Measurements from ENCODE around the gene SLC66A1.

DNA sequence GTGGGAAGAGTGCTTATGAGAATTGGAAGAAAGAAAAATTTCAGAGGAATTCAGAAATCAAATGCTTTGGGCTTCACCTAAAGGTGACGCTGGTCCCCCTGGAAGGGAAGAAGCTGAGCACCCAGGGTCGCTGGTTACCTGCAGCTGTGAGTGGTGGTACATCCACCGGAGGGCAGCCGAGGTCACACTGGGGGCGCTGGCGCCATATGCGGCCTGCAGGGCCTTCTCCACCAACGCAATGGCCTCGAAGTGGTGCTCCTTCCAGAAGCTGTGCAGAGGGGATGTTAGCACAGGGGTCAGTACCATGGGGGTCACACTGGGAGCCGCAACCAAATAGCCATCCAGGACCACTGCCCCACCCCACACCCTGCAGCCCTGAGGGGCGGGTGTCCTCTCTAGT lies 6.2 kb upstream of the SLC66A1 start:
- TF ChIP-seq EP300 (IDR thresholded peaks at IDR 0.05) (no peak), ESRRA (IDR thresholded peaks at IDR 0.05; ENCODE audit: borderline replicate concordance, low read length) (no peak), POLR2A (IDR thresholded peaks at IDR 0.05; ENCODE audit: low read length) (no peak), FOSL2 (IDR thresholded peaks at IDR 0.05) (no peak), FOSL2 (CRISPR knock-in tag; IDR thresholded peaks at IDR 0.05) (no peak), KDM5A (IDR thresholded peaks at IDR 0.05) (no peak)
- TF ChIP-seq, protein P1, sequence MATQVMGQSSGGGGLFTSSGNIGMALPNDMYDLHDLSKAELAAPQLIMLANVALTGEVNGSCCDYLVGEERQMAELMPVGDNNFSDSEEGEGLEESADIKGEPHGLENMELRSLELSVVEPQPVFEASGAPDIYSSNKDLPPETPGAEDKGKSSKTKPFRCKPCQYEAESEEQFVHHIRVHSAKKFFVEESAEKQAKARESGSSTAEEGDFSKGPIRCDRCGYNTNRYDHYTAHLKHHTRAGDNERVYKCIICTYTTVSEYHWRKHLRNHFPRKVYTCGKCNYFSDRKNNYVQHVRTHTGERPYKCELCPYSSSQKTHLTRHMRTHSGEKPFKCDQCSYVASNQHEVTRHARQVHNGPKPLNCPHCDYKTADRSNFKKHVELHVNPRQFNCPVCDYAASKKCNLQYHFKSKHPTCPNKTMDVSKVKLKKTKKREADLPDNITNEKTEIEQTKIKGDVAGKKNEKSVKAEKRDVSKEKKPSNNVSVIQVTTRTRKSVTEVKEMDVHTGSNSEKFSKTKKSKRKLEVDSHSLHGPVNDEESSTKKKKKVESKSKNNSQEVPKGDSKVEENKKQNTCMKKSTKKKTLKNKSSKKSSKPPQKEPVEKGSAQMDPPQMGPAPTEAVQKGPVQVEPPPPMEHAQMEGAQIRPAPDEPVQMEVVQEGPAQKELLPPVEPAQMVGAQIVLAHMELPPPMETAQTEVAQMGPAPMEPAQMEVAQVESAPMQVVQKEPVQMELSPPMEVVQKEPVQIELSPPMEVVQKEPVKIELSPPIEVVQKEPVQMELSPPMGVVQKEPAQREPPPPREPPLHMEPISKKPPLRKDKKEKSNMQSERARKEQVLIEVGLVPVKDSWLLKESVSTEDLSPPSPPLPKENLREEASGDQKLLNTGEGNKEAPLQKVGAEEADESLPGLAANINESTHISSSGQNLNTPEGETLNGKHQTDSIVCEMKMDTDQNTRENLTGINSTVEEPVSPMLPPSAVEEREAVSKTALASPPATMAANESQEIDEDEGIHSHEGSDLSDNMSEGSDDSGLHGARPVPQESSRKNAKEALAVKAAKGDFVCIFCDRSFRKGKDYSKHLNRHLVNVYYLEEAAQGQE (IDR thresholded peaks at IDR 0.05) = no peak
- TF ChIP-seq, protein P2, sequence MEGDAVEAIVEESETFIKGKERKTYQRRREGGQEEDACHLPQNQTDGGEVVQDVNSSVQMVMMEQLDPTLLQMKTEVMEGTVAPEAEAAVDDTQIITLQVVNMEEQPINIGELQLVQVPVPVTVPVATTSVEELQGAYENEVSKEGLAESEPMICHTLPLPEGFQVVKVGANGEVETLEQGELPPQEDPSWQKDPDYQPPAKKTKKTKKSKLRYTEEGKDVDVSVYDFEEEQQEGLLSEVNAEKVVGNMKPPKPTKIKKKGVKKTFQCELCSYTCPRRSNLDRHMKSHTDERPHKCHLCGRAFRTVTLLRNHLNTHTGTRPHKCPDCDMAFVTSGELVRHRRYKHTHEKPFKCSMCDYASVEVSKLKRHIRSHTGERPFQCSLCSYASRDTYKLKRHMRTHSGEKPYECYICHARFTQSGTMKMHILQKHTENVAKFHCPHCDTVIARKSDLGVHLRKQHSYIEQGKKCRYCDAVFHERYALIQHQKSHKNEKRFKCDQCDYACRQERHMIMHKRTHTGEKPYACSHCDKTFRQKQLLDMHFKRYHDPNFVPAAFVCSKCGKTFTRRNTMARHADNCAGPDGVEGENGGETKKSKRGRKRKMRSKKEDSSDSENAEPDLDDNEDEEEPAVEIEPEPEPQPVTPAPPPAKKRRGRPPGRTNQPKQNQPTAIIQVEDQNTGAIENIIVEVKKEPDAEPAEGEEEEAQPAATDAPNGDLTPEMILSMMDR (IDR thresholded peaks at IDR 0.05) = no peak

All from A549 (cell line).